Measurements from ENCODE around the gene MPEG1. TPM values are rescaled to one million over a fixed set of nuclear protein-coding genes. Genes with fewer than 3 reads are reported as not detected.
A peak's percentile ranks its signal among the peaks of the same experiment; 100 is the strongest.

MPEG1 gene
- polyA plus RNA-seq, 6 donors from 2014 or later: 40.6 to 96.5 (median 79.1) TPM

DNA sequence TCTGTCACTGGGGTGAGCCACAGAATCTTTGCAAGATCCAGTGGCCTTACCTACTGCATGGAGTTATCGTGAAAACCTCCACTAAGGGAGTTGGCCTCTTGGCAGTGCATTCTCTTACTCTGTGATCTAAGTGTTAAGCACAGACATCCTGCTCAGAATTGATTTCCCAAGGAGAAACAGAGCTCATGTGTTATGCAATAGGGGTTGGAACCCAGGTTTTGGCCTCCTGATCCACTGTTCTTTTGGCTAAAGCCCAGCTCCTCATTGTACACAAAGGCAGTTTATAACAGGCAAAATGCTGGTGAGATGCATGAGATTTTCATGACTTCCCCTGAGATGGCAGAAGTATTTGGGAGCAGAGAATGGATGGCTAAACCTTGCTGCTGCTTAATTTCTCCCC lies 29.0 kb downstream of the MPEG1 start:
- Mint-ChIP-seq H3K27me3 (no peaks in the 10 kb centered on the region), H3K36me3 (peaks cover 24 to 32% of the 10 kb centered on the region in 2 donors), H3K4me3 (no peak overlapping the region), H3K4me1 (peaks cover 21 to 67% (median 47%) of the 10 kb centered on the region in 3 donors), H3K27ac (no peak overlapping the region), H3K9me3 (peaks cover 0 to 12% (median 9%) of the 10 kb centered on the region in 7 donors)
- no peak for ATAC-seq (ENCODE audit: low read depth in 2 of 2)
- DNase-seq: no peak

DNA sequence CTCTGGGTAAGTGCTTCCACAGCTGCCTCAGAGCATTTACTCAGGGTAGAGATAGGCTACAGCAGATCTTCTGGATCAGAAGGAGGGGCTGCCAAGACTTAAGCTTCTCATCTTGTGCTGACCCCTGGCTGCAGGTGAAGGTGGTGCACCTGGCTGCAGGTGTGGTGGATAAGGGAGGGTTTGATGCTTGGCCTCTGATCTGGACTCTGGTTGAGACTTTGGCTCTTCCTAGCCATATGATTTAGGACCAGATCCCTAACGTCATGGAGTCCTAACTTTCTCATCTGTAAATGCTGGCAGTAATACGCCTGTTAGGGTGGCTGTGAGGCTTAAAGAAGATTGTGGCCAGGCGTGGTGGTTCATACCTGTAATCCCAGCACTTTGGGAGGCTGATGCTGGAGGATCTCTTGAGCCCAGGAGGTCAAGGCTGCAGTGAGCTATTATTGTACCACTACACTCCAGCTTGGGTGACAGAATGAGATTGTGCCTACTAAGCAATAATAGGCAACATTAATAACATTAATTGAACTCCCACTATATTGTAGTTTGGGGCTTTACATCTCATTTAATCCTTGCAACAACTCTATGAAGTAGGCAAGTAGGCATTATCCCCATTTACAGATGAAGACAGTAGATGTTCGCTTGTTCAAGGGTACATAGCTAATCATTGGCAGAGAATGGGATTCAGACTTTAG lies 30.1 kb downstream of the MPEG1 start:
- Mint-ChIP-seq H3K27ac (peak overlapping the region in 1 of 6 donors; percentile 47), H3K27me3 (no peaks in the 10 kb centered on the region), H3K36me3 (peaks cover 27 to 38% of the 10 kb centered on the region in 2 donors), H3K4me3 (no peak overlapping the region), H3K9me3 (peaks cover 0 to 20% (median 9%) of the 10 kb centered on the region in 7 donors), H3K4me1 (peaks cover 23 to 75% (median 54%) of the 10 kb centered on the region in 3 donors)
- DNase-seq (peak; percentile 46), ATAC-seq (ENCODE audit: low read depth in 2 of 2) (peak; percentile 74 to 80)

DNA sequence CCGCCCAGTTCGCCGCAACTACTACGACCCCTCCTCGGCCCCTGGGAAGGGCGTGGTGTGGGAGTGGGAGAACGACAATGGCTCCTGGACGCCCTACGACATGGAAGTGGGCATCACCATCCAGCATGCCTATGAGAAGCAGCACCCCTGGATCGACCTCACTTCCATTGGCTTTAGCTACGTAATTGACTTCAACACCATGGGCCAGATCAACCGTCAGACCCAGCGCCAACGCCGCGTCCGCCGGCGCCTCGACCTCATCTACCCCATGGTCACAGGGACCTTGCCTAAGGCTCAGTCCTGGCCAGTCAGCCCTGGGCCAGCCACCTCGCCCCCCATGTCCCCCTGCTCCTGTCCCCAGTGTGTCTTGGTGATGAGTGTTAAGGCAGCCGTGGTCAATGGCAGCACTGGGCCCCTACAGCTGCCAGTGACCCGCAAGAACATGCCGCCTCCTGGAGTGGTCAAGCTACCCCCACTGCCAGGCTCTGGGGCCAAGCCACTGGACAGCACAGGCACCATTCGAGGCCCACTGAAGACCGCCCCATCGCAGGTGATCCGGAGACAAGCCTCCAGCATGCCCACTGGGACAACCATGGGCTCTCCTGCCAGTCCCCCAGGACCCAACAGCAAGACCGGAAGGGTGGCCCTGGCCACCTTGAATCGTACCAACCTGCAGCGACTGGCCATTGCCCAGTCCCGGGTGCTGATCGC lies 30.8 kb downstream of the MPEG1 start:
- DNase-seq: no peak
- no peak overlapping the region for H3K27ac Mint-ChIP-seq
- peaks cover 0 to 20% (median 9%) of the 10 kb centered on the region in 7 donors for H3K9me3 Mint-ChIP-seq
- H3K4me1 Mint-ChIP-seq: peaks cover 26 to 77% (median 57%) of the 10 kb centered on the region in 3 donors
- no peak for ATAC-seq (ENCODE audit: low read depth in 2 of 2)
- peaks cover 29 to 45% of the 10 kb centered on the region in 2 donors for H3K36me3 Mint-ChIP-seq
- H3K4me3 Mint-ChIP-seq: peak overlapping the region in 1 of 8 donors; percentile 70
- no peaks in the 10 kb centered on the region for H3K27me3 Mint-ChIP-seq

DNA sequence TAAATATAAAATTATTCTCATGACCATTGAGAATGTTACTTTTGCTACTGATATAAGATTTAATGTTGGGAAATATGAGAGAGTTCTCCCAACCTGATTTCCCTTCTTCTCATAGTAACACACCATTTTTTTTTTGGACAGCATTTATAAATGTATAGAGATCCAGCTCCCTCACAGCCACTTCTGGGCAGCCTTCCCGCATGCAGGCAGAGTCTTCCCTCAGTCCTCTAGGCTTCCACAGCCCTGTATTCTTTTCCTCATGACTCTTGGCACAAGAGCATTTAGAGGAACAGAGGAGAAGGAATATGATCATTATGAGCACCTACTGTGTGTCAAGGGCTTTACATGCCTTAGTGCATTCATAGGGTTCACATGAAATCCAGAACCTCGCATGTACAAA lies 31.8 kb downstream of the MPEG1 start:
- ATAC-seq (ENCODE audit: low read depth in 2 of 2) (no peak), DNase-seq (no peak)
- H3K27me3 Mint-ChIP-seq: no peaks in the 10 kb centered on the region

DNA sequence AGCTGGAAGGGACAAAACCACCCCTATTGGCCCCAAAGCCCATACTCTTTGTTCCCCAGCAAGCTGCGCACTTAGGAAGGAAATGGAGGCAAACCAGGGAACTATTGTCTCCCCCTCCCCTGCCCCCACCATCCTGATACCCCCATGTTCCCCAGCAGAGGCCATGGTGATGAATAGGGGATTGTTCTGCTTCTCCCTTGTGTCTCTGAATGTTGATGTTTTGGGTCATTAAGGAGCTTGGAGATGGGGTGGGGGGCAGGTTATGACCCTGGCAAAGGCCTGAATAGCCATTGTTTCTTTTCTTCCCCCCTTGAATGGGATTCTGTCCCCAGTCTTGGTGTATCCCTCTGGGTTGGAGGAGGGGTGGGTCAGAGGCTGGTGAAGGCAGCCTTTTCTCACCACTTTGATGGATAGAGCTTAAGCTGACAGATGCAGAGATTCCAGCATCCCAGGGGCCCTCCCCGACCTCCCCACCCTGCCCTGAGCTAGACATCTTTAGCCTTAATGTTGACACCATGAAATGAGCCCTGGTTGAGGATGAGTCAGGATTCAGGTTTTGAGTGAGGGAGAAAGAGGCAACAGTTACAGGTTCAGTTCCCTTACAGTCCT lies 32.5 kb downstream of the MPEG1 start:
- Mint-ChIP-seq H3K36me3 (peaks cover 36 to 45% of the 10 kb centered on the region in 2 donors), H3K27ac (peak overlapping the region in 3 of 6 donors; percentile 10 to 61 (median 12)), H3K4me1 (peaks cover 25 to 72% (median 56%) of the 10 kb centered on the region in 3 donors), H3K9me3 (peaks cover 0 to 20% (median 9%) of the 10 kb centered on the region in 7 donors), H3K27me3 (no peaks in the 10 kb centered on the region), H3K4me3 (no peak overlapping the region)
- no peak for ATAC-seq (ENCODE audit: low read depth in 2 of 2)
- DNase-seq: no peak

More for the DNA sequence above, 31.8 kb downstream of the MPEG1 start:
- H3K4me1 Mint-ChIP-seq: peaks cover 25 to 72% (median 56%) of the 10 kb centered on the region in 3 donors
- H3K9me3 Mint-ChIP-seq: peaks cover 0 to 20% (median 9%) of the 10 kb centered on the region in 7 donors
- H3K27ac Mint-ChIP-seq: peak overlapping the region in 3 of 6 donors; percentile 27 to 61 (median 39)
- no peak overlapping the region for H3K4me3 Mint-ChIP-seq
- peaks cover 33 to 48% of the 10 kb centered on the region in 2 donors for H3K36me3 Mint-ChIP-seq

DNA sequence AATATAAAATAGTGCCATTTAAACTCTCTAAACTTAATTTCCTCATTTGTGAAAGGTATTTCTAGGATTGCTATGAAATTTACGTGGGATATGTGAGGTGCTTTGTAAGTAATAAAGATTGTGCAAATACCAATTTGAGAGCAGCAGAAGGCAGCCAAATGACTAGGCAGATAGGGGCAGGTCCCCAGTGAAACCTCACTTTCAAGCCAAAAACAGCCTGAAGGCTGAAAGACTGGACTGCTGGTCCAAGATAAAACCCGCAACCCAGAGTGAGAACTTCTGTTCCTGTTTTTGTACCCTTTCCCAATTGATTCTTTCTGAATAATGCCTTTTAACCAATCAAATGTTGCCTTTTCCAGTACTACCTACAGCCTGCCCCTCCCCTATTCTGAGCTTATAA lies 33.6 kb downstream of the MPEG1 start:
- ATAC-seq (ENCODE audit: low read depth in 2 of 2) (no peak), DNase-seq (no peak)
- H3K36me3 Mint-ChIP-seq: peaks cover 36 to 41% of the 10 kb centered on the region in 2 donors
- peaks cover 0 to 20% (median 9%) of the 10 kb centered on the region in 7 donors for H3K9me3 Mint-ChIP-seq
- H3K4me1 Mint-ChIP-seq: peaks cover 28 to 74% (median 63%) of the 10 kb centered on the region in 3 donors
- no peaks in the 10 kb centered on the region for H3K27me3 Mint-ChIP-seq
- H3K4me3 Mint-ChIP-seq: peak overlapping the region in 2 of 8 donors; percentile 1 to 2
- peak overlapping the region in 1 of 6 donors; percentile 65 for H3K27ac Mint-ChIP-seq

DNA sequence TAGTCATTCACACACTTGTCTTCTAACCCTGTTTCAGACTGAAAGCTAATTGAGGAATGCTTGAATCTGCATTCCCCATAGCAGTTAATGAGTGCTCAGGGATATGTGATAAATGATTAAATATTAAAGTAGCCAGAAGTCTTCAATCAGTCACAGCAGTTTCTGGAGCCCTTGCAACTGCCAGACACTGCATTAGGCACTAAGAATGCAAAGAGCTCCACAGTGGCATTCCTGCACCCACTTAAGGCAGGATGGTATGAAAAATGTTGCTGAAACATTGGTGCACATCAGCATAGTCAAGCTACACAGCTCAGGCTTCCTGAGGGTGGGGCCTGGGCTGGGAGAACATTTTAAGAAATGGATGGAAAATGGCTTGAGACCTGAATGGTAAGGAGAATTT lies 34.3 kb downstream of the MPEG1 start:
- DNase-seq (no peak), ATAC-seq (ENCODE audit: low read depth in 2 of 2) (no peak)
- no peaks in the 10 kb centered on the region for H3K27me3 Mint-ChIP-seq
- no peak overlapping the region for H3K4me3 Mint-ChIP-seq
- H3K27ac Mint-ChIP-seq: peak overlapping the region in 3 of 6 donors; percentile 43 to 74 (median 65)
- peaks cover 0 to 20% (median 9%) of the 10 kb centered on the region in 7 donors for H3K9me3 Mint-ChIP-seq
- H3K4me1 Mint-ChIP-seq: peaks cover 34 to 78% (median 68%) of the 10 kb centered on the region in 3 donors
- H3K36me3 Mint-ChIP-seq: peaks cover 36 to 38% of the 10 kb centered on the region in 2 donors

DNA sequence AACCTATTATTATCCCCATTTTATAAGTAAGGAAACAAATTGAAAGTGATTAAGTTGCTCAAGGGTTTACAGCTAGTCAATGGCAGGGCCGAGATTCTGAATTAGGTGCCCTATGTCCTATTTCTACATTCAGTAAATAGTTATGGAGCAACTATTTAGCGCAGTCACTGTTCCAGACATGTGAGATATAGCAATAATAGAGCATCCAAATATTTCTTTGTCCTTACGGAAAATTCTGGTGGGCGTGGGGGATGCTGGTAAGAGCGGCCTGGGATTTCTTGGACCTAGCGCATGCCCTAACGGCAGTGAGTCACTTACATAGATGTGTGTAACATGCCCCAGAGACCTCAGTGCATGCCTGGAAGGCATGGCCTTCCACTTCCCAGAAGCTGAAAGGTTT lies 36.4 kb downstream of the MPEG1 start:
- Mint-ChIP-seq H3K27ac (no peak overlapping the region), H3K27me3 (no peaks in the 10 kb centered on the region), H3K9me3 (peaks cover 0 to 20% (median 9%) of the 10 kb centered on the region in 7 donors)

DNA sequence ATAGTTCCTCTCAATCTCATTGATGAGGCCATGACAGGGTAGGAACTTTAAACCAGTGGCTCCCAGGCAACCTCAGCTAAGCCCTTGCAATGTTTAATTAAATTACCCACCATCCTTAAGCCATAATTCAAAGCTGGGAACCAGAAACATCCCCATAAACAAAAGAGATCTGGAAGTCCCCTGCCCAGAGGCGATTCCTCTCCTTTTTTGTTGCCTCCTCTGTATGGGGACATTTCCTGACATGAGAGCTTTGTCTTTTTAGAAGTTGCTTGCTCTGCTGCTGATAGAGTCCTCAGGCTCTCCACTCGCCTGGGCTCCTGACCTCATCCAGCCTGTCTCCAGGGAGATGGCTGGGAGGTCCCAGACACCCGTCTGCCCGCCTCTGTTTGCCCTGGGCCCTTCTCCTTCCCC lies 37.6 kb downstream of the MPEG1 start:
- Mint-ChIP-seq H3K4me1 (peaks cover 41 to 62% (median 61%) of the 10 kb centered on the region in 3 donors), H3K4me3 (peak overlapping the region; percentile 18 to 99 (median 80)), H3K36me3 (peaks cover 32 to 41% of the 10 kb centered on the region in 2 donors), H3K27me3 (no peaks in the 10 kb centered on the region), H3K27ac (peak overlapping the region in 3 of 6 donors; percentile 70 to 94 (median 73)), H3K9me3 (peaks cover 0 to 20% (median 9%) of the 10 kb centered on the region in 7 donors)
- no peak for DNase-seq
- no peak for ATAC-seq (ENCODE audit: low read depth in 2 of 2)

More for the DNA sequence above, 36.4 kb downstream of the MPEG1 start:
- ATAC-seq (ENCODE audit: low read depth in 2 of 2): no peak
- H3K4me1 Mint-ChIP-seq: peaks cover 41 to 67% (median 66%) of the 10 kb centered on the region in 3 donors
- DNase-seq: no peak
- peaks cover 32 to 42% of the 10 kb centered on the region in 2 donors for H3K36me3 Mint-ChIP-seq
- H3K4me3 Mint-ChIP-seq: no peak overlapping the region

DNA sequence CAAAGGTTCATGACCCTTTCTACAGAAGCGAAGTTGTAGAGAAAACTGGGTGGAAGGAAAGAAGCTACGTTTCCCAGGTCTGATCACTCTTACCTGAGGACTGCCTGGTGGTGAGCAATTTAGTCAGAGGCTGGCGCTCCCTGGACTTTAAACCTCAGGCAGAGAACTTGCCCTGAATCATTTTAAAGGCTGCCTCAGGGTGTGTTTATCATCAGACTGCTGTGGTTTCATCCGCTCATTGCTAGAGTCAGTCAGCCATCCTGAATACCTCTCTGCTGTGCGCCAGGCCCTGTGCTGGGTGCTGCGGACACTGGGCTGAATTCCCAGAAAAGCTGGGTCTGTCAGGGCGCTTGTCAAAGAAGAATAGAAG lies 38.1 kb downstream of the MPEG1 start:
- Mint-ChIP-seq H3K4me1 (peaks cover 41 to 58% (median 57%) of the 10 kb centered on the region in 3 donors), H3K4me3 (peak overlapping the region in 7 of 8 donors; percentile 20 to 99 (median 96)), H3K36me3 (peaks cover 29 to 37% of the 10 kb centered on the region in 2 donors), H3K27me3 (no peaks in the 10 kb centered on the region), H3K9me3 (peaks cover 0 to 18% (median 7%) of the 10 kb centered on the region in 7 donors), H3K27ac (peak overlapping the region in 4 of 6 donors; percentile 2 to 94 (median 82))
- no peak for DNase-seq
- ATAC-seq (ENCODE audit: low read depth in 2 of 2): no peak

DNA sequence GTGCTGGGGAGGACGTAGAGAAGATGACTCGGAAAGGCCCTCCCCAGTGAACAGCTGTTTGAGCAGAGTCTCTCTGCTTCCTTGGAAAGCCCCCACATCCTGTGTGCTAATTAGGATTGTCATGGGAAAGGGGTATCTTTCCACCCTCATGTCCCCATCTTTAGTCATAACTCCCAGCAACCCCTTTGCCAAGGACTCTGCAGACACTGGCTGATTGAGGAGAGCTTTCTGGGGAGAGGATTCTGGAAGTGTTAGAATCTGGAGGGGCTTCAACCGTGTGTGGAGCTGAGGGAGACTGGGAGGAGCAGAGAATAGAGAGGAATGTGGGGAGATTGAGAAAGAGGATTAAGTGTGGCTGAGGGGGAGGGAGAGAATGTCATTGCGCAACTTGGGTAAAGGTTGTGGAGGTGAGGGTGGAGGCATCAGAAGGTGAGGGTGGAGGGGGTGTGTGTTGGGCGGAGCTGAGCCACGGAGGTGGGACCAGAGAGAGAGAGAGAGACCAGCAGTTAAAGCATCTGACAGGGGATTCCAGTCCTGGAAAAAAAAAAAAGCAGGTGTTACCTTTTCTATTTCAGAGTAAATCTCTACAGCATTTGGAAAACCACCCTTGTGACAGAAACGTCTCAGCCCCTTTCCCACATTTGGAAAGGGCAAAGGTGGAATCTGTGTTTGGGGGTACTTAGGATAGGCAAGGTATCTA lies 38.6 kb downstream of the MPEG1 start:
- no peak for ATAC-seq (ENCODE audit: low read depth in 2 of 2)
- DNase-seq: no peak
- Mint-ChIP-seq H3K9me3 (peaks cover 0 to 13% (median 3%) of the 10 kb centered on the region in 7 donors), H3K27me3 (no peaks in the 10 kb centered on the region), H3K27ac (peak overlapping the region; percentile 49 to 94 (median 84)), H3K36me3 (peaks cover 26 to 32% of the 10 kb centered on the region in 2 donors), H3K4me1 (peaks cover 41 to 54% (median 53%) of the 10 kb centered on the region in 3 donors), H3K4me3 (peak overlapping the region in 7 of 8 donors; percentile 93 to 99 (median 99))

DNA sequence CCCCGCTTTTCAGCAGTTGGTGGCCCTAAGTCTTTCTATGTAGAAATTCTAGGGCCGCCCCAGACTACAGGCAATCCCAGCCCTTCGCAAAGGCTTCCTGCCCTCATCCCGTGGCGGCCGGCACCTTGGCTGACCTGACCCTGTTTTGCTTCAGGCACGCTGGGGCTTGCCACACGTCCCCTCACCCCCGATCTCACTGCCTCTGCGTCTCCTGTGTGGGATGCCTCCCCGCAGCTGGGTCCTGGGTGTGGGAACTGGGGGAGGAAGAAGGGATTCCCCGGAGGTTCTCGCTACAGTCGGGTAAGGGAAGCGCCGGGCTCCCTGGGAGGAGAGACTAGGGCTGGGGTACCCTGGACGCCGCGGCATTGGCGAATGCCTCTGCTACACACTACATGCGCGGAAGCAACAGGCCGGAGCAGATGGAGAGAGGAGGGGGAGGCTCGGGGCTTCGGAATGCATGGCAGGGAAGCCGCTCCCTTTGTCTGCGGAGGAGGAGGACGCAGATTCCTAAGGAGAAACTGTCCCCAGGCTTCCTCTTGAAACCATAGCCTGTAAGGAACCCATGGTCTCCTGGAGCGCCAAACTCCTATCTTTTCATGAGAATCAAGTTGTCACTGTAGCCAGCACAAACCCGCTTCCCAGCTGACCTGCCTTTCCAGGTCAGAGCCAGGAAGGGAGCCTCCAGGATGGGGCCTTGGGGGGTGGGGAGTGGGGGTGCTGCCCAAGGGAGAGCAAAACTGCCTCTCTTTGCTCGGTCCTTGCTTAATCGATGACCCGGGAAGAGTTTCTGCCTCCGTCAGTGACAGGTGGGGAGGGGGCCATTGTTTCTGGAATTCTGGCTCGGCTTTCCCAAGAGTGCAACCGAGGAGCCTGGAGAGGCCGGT lies 39.4 kb downstream of the MPEG1 start:
- H3K36me3 Mint-ChIP-seq: peaks cover 21 to 24% of the 10 kb centered on the region in 2 donors
- DNase-seq (no peak), ATAC-seq (ENCODE audit: low read depth in 2 of 2) (no peak)
- no peaks in the 10 kb centered on the region for H3K27me3 Mint-ChIP-seq
- H3K4me1 Mint-ChIP-seq: peaks cover 41 to 53% (median 49%) of the 10 kb centered on the region in 3 donors
- peak overlapping the region in 7 of 8 donors; percentile 93 to 99 (median 99) for H3K4me3 Mint-ChIP-seq
- peaks cover 0 to 5% (median 0%) of the 10 kb centered on the region in 7 donors for H3K9me3 Mint-ChIP-seq
- H3K27ac Mint-ChIP-seq: peak overlapping the region; percentile 92 to 98 (median 98)
